Endothelial cell of umbilical vein (primary cell): ENCODE results near the gene PLA2R1. TPM values are rescaled to one million over a fixed set of nuclear protein-coding genes. Genes with fewer than 3 reads are reported as not detected.
"Not testable (repeated sequence)": the region's sequence is repeated elsewhere in the genome, so short reads cannot be mapped to it uniquely, and the experiment has no call there.

ENCODE experiments used
- BruUV-seq: library from RNA; stranded (reverse); fragments of 400-500 nt; replicated peaks from 2 replicates; lab custom pipeline; 2021; lab: Mats Ljungman, UMichigan
- CTCF ChIA-PET: fragments of 300-600, 350-600 bp; sonication (Branson Sonifier 250); formaldehyde crosslinking; loops from one replicate; lab custom pipeline; 2021; ENCODE audit warnings: antibody characterized with exemption, inconsistent platforms; lab: Charles Lee
- POLR2A ChIA-PET: fragments of 300-600, 350-600 bp; sonication (Branson Sonifier 250); formaldehyde crosslinking; loops from one replicate; lab custom pipeline; 2021; ENCODE audit warnings: antibody characterized with exemption, inconsistent platforms; lab: Charles Lee
- DNase-seq: peaks from one replicate; pipeline ENCODE4 v3.0.0-alpha.2; 2011; ENCODE audit warnings: low read depth, low spot score
- FAIRE-seq: peaks from 2 replicates; lab custom pipeline; 2011; peaks lifted over from hg19 to GRCh38; lab: Jason Lieb, UNC
- H2AFZ ChIP-seq: 2 replicates; pipeline ENCODE4 v1.6.0; 2012; ENCODE audit warnings: low read depth, low read length, control low read depth, inconsistent platforms
- H3K27ac ChIP-seq: 2 replicates; pipeline ENCODE4 v1.5.1; 2011; ENCODE audit warnings: low read depth, mild to moderate bottlenecking, control low read depth, low read length, moderate library complexity; ENCODE audit not compliant: insufficient read depth
- H3K27me3 ChIP-seq, 2 experiments: 2 replicates each; pipeline versions ENCODE4 v1.6.0 to v1.6.1; 2011; ENCODE audit warnings: low read length in 2 of 2, mixed read lengths in 1 of 2; ENCODE audit not compliant: control insufficient read depth in 2 of 2, insufficient read depth in 2 of 2
- H3K36me3 ChIP-seq, 2 experiments: 2 replicates in 1 of 2; 3 replicates in 1 of 2; pipeline ENCODE4 v1.5.1; 2011; ENCODE audit warnings: low read length in 2 of 2, mild to moderate bottlenecking in 1 of 2, moderate library complexity in 1 of 2; ENCODE audit not compliant: control insufficient read depth in 2 of 2, insufficient read depth in 2 of 2; ENCODE audit errors: extremely low read depth in 1 of 2
- H3K4me1 ChIP-seq: 3 replicates; pipeline ENCODE4 v1.5.1; 2011; ENCODE audit warnings: mild to moderate bottlenecking, low read length; ENCODE audit not compliant: control insufficient read depth, insufficient read depth; ENCODE audit errors: extremely low read depth
- H3K4me2 ChIP-seq: 2 replicates; pipeline ENCODE4 v1.6.1; 2011; ENCODE audit warnings: low read length, control low read depth, mixed read lengths; ENCODE audit not compliant: insufficient read depth
- H3K4me3 ChIP-seq, 3 experiments: fragments of 200-600 bp in 1 of 3; sonication (generic), shearing (Covaris generic) in 1 of 3; replicated peaks in 1 of 3; 2 replicates each; pipeline ENCODE4 v1.5.1; 2011 to 2016; ENCODE audit warnings: control low read depth in 3 of 3, low read length in 3 of 3, mild to moderate bottlenecking in 2 of 3, inconsistent platforms in 1 of 3, low read depth in 1 of 3, moderate library complexity in 1 of 3; ENCODE audit not compliant: insufficient read depth in 1 of 3
- H3K79me2 ChIP-seq: 2 replicates; pipeline ENCODE4 v1.6.0; 2012; ENCODE audit warnings: low read length, inconsistent platforms; ENCODE audit not compliant: control insufficient read depth, insufficient read depth
- H3K9ac ChIP-seq: replicated peaks from 2 replicates; pipeline ENCODE3; 2011; ENCODE audit warnings: low read length, control low read depth; ENCODE audit not compliant: insufficient read depth; ENCODE audit errors: extremely low read depth
- H3K9me1 ChIP-seq: replicated peaks from 3 replicates; pipeline ENCODE4 v1.6.0; 2011; ENCODE audit warnings: mild to moderate bottlenecking, low read length; ENCODE audit not compliant: control insufficient read depth, insufficient read depth; ENCODE audit errors: extremely low read depth
- H3K9me3 ChIP-seq: replicated peaks from 2 replicates; pipeline ENCODE4 v1.5.1; 2012; ENCODE audit warnings: low read length, inconsistent platforms; ENCODE audit not compliant: control insufficient read depth, insufficient read depth
- H4K20me1 ChIP-seq: replicated peaks from 2 replicates; pipeline ENCODE3; 2011; ENCODE audit warnings: mild to moderate bottlenecking, low read length; ENCODE audit not compliant: control insufficient read depth, insufficient read depth; ENCODE audit errors: extremely low read depth
- CTCF ChIP-seq, 2 donors: IDR thresholded peaks; 1 replicate in 1 of 2; 2 replicates in 1 of 2; pipeline ENCODE4 v1.5.1; 2011; ENCODE audit warnings: low read length in 2 of 2, mild to moderate bottlenecking in 2 of 2, moderate library complexity in 2 of 2, control low read depth in 1 of 2, inconsistent platforms in 1 of 2, low read depth in 1 of 2; ENCODE audit not compliant: insufficient read depth in 1 of 2; ENCODE audit errors: extremely low read depth in 1 of 2
- EZH2 ChIP-seq: IDR thresholded peaks from 2 replicates; pipeline ENCODE4 v1.6.1; 2012; ENCODE audit warnings: borderline replicate concordance, low read depth, mild to moderate bottlenecking, moderate library complexity, low read length, inconsistent platforms; ENCODE audit not compliant: severe bottlenecking
- FOS ChIP-seq: IDR thresholded peaks from 2 replicates; pipeline ENCODE4 v1.6.1; 2011; ENCODE audit warnings: mild to moderate bottlenecking, low read length, moderate library complexity, borderline replicate concordance; ENCODE audit not compliant: insufficient read depth
- GATA2 ChIP-seq: IDR thresholded peaks from 2 replicates; pipeline ENCODE4 v1.7.0; 2011; ENCODE audit warnings: low read depth, mild to moderate bottlenecking, moderate library complexity, mixed read lengths, low read length; ENCODE audit not compliant: insufficient read length, insufficient read depth
- JUN ChIP-seq: IDR thresholded peaks from 2 replicates; pipeline ENCODE4 v1.6.1; 2011; ENCODE audit warnings: borderline replicate concordance, low read depth; ENCODE audit not compliant: insufficient read length, insufficient read depth
- MAX ChIP-seq: IDR thresholded peaks from 2 replicates; pipeline ENCODE4 v1.6.1; 2011; ENCODE audit not compliant: insufficient read depth, insufficient read length
- MYC ChIP-seq: IDR thresholded peaks from one replicate; pipeline ENCODE4 v1.6.1; 2011; ENCODE audit warnings: mild to moderate bottlenecking, low read depth, low read length
- POLR2A ChIP-seq: IDR thresholded peaks from 2 replicates; pipeline ENCODE4 v1.6.1; 2012; ENCODE audit warnings: low read depth, mild to moderate bottlenecking, control low read depth, low read length
- POLR2AphosphoS5 ChIP-seq: IDR thresholded peaks from 2 replicates; pipeline ENCODE4 v1.6.1; 2012; ENCODE audit warnings: low read depth, mild to moderate bottlenecking, control low read depth, low read length, moderate library complexity; ENCODE audit not compliant: insufficient read depth
- dilution Hi-C: fragments of 300-500 bp; cut with MboI; formaldehyde crosslinking; loops from one replicate; pipeline ENCODE4 v1.15.0; 2019; ENCODE audit warnings: low sequenced_read_pairs; ENCODE audit not compliant: extremely low pct_ligation_motif_present
- intact Hi-C: fragments of 100-400 bp; cut with micrococcal nuclease; formaldehyde crosslinking; loops from one replicate; pipeline ENCODE4 v1.10.0; 2022
- polyA plus RNA-seq, 4 experiments: library from polyadenylated mRNA; depleted of rRNA in 3 of 4; stranded (reverse) in 3 of 4; unstranded in 1 of 4; fragments of >200 nt; gene quantifications; 2 replicates each; pipeline versions ENCODE4 v1.2.1 to v1.2.3, GENCODE V29; 2011 to 2012; ENCODE audit warnings: missing spikeins in 1 of 4
- total RNA-seq: library from RNA; stranded (reverse); gene quantifications from 2 replicates; pipeline ENCODE4 v1.2.3, GENCODE V29; 2021

The PLA2R1 gene
- total and polyA plus RNA-seq, 2 donors (not counting 3 experiments of a cell fraction or from before 2014, with no cell fraction given), result 6.9 to 14.4 TPM

- Histone ChIP-seq H3K27me3 (no peaks in the 10 kb centered on the region), H2AFZ (no peak overlapping the region), H3K27ac (no peak overlapping the region), H3K9ac (no peak overlapping the region), H3K9me3 (no peaks in the 10 kb centered on the region), H3K79me2 (no peaks in the 10 kb centered on the region), H3K36me3 (peaks cover 0 to 4% of the 10 kb centered on the region in 2 experiments), H3K4me1 (peaks cover 31% of the 10 kb centered on the region), H3K4me3 (no peak overlapping the region), H3K9me1 (no peaks in the 10 kb centered on the region), H4K20me1 (no peaks in the 10 kb centered on the region), H3K4me2 (no peak overlapping the region)
- TF ChIP-seq MYC, result no peak
- no peak for TF ChIP-seq MAX
- no peak for TF ChIP-seq FOS
- TF ChIP-seq GATA2, result no peak
- no peak for TF ChIP-seq JUN
- TF ChIP-seq EZH2, result no peak
- TF ChIP-seq CTCF (IDR thresholded peaks at IDR 0.05; ENCODE audit: extremely low read depth in 1 of 2, insufficient read depth in 1 of 2, low read depth in 1 of 2, low read length in 2 of 2), result no peak
- TF ChIP-seq POLR2AphosphoS5, result no peak
- TF ChIP-seq POLR2A, result no peak
- ChIA-PET POLR2A (no interaction called here), CTCF (no interaction called here)
- no TSS peak for BruUV-seq
- FAIRE-seq (no peak), DNase-seq (no peak)
- dilution Hi-C loops (no loop called here), intact Hi-C loops (loop anchor here (10.0 kb wide), 2 partner anchors 249 to 349 kb away; partner anchors contain the start of genes BAZ2B and MARCHF7)
These were observed 98.7 kb downstream of the PLA2R1 start for GRCh38 chr2:159963700-159964099.

GRCh38 chr2:159962513-159962912 lies 99.9 kb downstream of the PLA2R1 start:
- H3K4me2 ChIP-seq, H3K27me3 ChIP-seq, dilution Hi-C loops, CTCF ChIA-PET, BruUV-seq, H3K79me2 ChIP-seq, POLR2A ChIA-PET, H3K9ac ChIP-seq, H2AFZ ChIP-seq, H3K9me3 ChIP-seq, H4K20me1 ChIP-seq, FAIRE-seq, DNase-seq, H3K9me1 ChIP-seq, H3K27ac ChIP-seq, H3K36me3 ChIP-seq, H3K4me3 ChIP-seq: not testable (repeated sequence)
- H3K4me1 ChIP-seq, result peaks cover 29% of the 10 kb centered on the region
- intact Hi-C loops, result loop anchor here (10.0 kb wide), 2 partner anchors 248 to 348 kb away; partner anchors contain the start of genes BAZ2B and MARCHF7
